CD1c-positive myeloid dendritic cell (primary cell): ENCODE measurements around the gene PCDHB11.
"Not testable (repeated sequence)": the region's sequence is repeated elsewhere in the genome, so short reads cannot be mapped to it uniquely, and the experiment has no call there.

Source experiments
- DNase-seq: peaks from one replicate; pipeline ENCODE4 v3.0.0-alpha.2; 2016; ENCODE audit errors: extremely low spot score

Gene PCDHB11

DNA sequence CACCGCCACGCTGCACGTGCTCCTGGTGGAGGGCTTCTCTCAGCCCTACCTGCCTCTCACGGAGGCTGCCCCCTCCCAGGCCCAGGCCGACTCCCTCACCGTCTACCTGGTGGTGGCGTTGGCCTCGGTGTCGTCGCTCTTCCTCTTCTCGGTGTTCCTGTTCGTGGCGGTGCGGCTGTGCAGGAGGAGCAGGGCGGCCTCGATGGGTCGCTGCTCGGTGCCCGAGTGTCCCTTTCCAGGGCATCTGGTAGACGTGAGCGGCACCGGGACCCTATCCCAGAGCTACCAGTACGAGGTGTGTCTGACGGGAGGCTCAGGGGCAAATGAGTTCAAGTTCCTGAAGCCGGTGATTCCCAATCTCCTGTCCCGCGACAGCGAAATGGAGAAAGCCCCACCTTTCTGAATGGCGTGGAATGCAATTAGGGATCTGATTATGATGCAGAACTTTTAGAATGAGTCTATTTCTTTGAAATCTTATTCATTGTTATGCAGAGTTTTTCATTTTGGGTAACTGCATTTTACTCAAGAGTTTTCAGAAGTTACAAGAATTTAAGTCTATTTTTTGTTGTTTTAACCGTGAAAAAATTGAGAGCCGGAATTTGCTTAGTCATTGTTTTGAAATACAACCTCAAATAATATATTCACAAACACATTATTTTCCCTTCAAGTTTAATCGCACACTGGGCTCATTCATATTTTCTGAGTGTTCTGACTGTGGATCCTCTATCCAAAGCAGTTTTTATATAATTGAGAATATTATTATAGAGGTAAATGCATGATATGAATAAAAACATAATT lies 37.3 kb downstream of the PCDHB11 start:
- no peak for DNase-seq

GRCh38 chr5:141241496-141241895 lies 42.1 kb downstream of the PCDHB11 start:
- no peak for DNase-seq

- no peak for DNase-seq
Observed at GRCh38 chr5:141245250-141245717, 45.9 kb downstream of the PCDHB11 start, which contains the start of gene PCDHB15. PCDHB15 (plus strand) TSS chr5:141245395; CDS start chr5:141245579, 184 bp downstream.

DNA sequence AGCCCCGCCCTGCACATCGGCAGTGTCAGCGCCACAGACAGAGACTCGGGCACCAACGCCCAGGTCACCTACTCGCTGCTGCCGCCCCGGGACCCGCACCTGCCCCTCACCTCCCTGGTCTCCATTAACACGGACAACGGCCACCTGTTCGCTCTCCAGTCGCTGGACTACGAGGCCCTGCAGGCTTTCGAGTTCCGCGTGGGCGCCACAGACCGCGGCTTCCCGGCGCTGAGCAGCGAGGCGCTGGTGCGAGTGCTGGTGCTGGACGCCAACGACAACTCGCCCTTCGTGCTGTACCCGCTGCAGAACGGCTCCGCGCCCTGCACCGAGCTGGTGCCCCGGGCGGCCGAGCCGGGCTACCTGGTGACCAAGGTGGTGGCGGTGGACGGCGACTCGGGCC lies 47.5 kb downstream of the PCDHB11 start:
- DNase-seq: not testable (repeated sequence)

GRCh38 chr5:141247434-141247833 lies 48.0 kb downstream of the PCDHB11 start:
- not testable (repeated sequence) for DNase-seq

- no peak for DNase-seq
Observed at GRCh38 chr5:141250576-141250975, 51.1 kb downstream of the PCDHB11 start.
